Measurements from ENCODE around the gene CARNS1.

GRCh38 chr11:67387069-67387468, 28.4 kb upstream of the CARNS1 start:
- TF ChIP-seq, protein P1, sequence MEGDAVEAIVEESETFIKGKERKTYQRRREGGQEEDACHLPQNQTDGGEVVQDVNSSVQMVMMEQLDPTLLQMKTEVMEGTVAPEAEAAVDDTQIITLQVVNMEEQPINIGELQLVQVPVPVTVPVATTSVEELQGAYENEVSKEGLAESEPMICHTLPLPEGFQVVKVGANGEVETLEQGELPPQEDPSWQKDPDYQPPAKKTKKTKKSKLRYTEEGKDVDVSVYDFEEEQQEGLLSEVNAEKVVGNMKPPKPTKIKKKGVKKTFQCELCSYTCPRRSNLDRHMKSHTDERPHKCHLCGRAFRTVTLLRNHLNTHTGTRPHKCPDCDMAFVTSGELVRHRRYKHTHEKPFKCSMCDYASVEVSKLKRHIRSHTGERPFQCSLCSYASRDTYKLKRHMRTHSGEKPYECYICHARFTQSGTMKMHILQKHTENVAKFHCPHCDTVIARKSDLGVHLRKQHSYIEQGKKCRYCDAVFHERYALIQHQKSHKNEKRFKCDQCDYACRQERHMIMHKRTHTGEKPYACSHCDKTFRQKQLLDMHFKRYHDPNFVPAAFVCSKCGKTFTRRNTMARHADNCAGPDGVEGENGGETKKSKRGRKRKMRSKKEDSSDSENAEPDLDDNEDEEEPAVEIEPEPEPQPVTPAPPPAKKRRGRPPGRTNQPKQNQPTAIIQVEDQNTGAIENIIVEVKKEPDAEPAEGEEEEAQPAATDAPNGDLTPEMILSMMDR (IDR thresholded peaks at IDR 0.05), result no peak
- no peak for TF ChIP-seq POLR2A (IDR thresholded peaks at IDR 0.05)
